ENCODE measurements around the gene PAPLN.

- no peak for TF ChIP-seq USF2 (CRISPR knock-in tag; IDR thresholded peaks at IDR 0.05)
- TF ChIP-seq POLR2AphosphoS5 (IDR thresholded peaks at IDR 0.05; ENCODE audit: control insufficient read depth, insufficient read depth, low read depth, low read length), result no peak
- no peak for TF ChIP-seq CBX2 (IDR thresholded peaks at IDR 0.05; ENCODE audit: insufficient read depth, low read length, poor library complexity, severe bottlenecking)
- no peak for TF ChIP-seq CBX5 (IDR thresholded peaks at IDR 0.05; ENCODE audit: borderline replicate concordance, low read depth)
- TF ChIP-seq SP1 (CRISPR knock-in tag; IDR thresholded peaks at IDR 0.05), result no peak
- TF ChIP-seq, protein P1, sequence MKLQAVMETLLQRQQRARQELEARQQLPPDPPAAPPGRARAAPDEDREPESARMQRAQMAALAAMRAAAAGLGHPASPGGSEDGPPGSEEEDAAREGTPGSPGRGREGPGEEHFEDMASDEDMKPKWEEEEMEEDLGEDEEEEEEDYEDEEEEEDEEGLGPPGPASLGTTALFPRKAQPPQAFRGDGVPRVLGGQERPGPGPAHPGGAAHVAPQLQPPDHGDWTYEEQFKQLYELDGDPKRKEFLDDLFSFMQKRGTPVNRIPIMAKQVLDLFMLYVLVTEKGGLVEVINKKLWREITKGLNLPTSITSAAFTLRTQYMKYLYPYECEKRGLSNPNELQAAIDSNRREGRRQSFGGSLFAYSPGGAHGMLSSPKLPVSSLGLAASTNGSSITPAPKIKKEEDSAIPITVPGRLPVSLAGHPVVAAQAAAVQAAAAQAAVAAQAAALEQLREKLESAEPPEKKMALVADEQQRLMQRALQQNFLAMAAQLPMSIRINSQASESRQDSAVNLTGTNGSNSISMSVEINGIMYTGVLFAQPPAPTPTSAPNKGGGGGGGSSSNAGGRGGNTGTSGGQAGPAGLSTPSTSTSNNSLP (IDR thresholded peaks at IDR 0.05; ENCODE audit: borderline replicate concordance, low read depth, low read length), result no peak
- no peak for TF ChIP-seq BCL6 (CRISPR knock-in tag; IDR thresholded peaks at IDR 0.05)
- TF ChIP-seq, protein P2, sequence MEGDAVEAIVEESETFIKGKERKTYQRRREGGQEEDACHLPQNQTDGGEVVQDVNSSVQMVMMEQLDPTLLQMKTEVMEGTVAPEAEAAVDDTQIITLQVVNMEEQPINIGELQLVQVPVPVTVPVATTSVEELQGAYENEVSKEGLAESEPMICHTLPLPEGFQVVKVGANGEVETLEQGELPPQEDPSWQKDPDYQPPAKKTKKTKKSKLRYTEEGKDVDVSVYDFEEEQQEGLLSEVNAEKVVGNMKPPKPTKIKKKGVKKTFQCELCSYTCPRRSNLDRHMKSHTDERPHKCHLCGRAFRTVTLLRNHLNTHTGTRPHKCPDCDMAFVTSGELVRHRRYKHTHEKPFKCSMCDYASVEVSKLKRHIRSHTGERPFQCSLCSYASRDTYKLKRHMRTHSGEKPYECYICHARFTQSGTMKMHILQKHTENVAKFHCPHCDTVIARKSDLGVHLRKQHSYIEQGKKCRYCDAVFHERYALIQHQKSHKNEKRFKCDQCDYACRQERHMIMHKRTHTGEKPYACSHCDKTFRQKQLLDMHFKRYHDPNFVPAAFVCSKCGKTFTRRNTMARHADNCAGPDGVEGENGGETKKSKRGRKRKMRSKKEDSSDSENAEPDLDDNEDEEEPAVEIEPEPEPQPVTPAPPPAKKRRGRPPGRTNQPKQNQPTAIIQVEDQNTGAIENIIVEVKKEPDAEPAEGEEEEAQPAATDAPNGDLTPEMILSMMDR (IDR thresholded peaks at IDR 0.05 in 2 of 3, conservative IDR thresholded peaks at IDR 0.05 in 1 of 3; ENCODE audit: insufficient read depth in 2 of 3, low read depth in 1 of 3, low read length in 3 of 3), result no peak
- no peak for TF ChIP-seq EP300 (IDR thresholded peaks at IDR 0.05; ENCODE audit: low read length)
- no peak for TF ChIP-seq TCF7 (IDR thresholded peaks at IDR 0.05; ENCODE audit: borderline replicate concordance)
- TF ChIP-seq FOXA1 (IDR thresholded peaks at IDR 0.05; ENCODE audit: borderline replicate concordance), result no peak
- TF ChIP-seq THAP7 (CRISPR knock-in tag; IDR thresholded peaks at IDR 0.05), result no peak
- no peak for TF ChIP-seq ZNF232 (CRISPR knock-in tag; IDR thresholded peaks at IDR 0.05)
These were observed 30.2 kb downstream of the PAPLN start for GRCh38 chr14:73267474-73267873.
